ENCODE measurements around the gene SSU72.

Gene SSU72

DNA sequence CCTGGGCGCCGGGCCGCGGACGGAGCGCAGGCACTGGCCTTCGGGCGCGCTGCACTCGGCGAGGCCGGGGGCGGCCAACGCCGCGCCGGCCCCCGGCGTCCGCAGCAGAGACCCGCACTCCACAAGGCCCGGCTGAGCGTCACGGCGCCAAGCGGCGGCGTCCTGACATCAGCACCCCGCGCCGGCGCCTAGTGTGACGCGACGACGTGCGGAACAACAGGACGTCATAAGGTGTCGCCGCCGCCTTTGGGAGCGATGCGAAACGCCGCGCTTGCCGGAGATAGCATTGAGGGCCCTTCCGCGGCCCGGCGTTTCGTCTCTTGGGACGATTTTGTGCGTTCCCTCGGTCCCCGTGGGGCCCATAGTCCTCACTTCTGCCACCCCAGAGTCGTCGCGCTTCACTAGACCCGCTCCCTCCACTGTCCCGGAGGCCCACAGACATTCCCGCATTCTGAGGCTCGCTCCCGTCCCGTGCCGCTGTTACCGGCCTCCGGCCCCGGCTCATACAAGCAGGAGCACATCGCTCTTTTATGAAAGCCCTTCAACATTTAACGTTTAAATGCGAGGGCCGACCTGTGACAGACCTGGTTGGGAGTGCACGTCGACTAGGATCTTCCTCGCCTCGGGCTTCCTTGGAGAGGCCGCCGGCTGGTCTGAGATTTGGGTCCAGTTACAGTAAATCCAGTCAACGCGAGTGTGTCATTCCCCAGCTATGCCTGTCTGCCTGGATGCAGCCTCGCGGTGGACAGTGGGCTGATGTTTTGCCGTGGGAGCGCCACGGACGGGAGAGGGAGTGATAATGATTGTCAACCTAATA lies at the start of gene SSU72:
Gene SSU72 (minus strand): TSS at position 143 of the 817 bp plus-strand sequence. CDS start 306 bp downstream, outside the sequence.
- DNase-seq, result peak; percentile 92 to 94

DNA sequence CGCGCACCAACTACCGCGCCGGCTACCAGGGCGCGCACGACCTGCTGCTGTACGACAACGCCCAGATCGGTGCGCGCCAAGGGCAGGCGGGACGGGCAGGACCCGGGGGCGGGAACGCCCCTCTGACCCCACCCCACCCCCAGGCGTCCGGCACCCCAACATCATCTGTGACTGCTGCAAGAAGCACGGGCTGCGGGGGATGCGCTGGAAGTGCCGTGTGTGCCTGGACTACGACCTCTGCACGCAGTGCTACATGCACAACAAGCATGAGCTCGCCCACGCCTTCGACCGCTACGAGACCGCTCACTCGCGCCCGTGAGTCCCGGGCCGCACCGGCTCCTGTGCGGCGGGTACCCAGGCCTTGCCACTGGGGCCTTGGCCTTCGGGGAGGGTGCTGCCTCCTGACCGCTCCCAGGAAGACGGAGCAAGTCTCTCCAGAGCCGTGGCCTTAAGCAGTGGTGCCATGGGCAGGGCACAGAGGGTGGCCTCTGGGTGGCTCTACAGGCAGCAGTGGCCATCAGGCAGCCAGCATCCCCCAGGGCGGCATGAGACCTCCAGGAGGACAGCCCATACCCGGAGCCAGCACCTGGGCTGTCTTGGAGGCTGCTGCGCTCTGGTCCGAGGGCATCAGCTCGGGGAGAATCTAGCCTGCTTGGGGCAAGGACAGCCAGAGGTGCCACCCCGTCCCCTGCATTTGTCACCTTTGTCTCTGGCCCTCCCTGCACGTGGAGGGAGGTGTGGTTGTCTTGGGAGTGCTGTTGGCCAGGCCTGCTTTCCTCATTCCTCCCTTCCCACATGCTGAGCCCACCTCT lies 49.2 kb upstream of the SSU72 start:
- DNase-seq, result no peak

DNA sequence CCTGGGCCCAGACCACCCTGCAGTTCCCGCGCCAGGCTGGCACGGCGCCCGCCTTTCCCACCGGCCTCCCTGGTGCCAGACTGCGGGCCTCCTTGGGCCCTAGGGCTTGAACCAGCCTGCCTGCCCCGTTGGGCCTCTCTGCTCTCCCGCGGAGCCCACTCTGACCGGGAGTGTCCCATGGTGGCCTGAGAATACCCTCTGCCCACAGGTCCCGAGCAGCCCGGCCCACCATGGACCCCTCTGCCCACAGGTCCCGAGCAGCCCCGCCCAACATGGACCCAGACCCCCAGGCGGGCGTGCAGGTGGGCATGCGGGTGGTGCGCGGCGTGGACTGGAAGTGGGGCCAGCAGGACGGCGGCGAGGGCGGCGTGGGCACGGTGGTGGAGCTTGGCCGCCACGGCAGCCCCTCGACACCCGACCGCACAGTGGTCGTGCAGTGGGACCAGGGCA lies 48.5 kb upstream of the SSU72 start:
- no peak for DNase-seq

DNA sequence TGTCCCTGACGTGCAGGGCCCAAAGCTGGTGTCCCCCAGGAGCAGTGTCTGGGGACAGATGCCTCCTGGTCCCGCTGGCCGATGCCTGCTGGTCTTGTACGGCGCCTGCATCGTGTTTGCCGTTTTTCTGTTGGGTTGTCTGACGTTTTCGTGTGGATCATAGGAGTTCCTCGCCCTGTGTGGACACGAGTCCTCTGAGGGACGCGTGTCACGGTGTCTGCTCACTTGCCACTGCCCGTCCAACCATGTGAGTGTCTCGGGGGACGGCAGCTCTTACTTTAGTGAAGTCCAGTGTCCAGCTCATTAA lies 48.1 kb upstream of the SSU72 start:
- DNase-seq, result no peak

DNA sequence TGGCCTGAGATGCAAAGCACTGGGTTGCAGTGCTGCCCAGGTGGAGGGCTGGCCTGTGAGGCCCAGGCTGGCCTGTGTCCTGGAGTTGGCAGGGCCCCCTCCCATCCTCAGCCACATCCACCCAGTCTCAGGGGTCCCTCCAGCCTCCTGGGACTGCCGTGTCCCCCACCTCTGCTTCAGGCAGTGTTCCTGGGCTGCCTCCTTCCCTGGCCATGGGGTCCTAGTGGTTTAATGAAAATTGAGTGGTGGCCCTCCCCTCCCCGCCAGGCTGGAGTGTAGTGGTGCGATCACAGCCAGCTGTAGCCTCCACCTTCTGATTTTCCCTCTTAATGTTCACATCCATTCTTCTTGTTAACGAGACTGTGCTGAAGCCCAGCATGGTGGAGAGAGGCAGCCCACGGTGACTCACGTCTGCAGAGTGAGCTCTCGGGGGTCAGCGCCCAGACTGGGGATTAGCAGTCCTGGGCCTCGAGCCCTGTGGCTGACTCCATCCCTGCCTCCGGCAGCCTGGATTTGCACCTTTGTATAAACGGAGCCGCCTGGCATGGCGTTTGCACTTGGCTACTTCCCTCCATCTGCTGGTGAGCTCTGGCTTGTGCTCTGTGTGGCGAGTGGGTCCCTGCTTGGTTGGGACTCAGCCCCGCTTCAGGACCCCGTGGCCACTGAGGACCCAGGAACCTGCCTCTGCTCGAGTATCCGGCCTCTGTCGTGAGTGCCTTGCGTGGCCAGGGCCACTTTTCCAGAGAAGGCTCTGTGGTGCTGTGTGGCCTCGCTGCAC lies 47.5 kb upstream of the SSU72 start:
- no peak for DNase-seq

DNA sequence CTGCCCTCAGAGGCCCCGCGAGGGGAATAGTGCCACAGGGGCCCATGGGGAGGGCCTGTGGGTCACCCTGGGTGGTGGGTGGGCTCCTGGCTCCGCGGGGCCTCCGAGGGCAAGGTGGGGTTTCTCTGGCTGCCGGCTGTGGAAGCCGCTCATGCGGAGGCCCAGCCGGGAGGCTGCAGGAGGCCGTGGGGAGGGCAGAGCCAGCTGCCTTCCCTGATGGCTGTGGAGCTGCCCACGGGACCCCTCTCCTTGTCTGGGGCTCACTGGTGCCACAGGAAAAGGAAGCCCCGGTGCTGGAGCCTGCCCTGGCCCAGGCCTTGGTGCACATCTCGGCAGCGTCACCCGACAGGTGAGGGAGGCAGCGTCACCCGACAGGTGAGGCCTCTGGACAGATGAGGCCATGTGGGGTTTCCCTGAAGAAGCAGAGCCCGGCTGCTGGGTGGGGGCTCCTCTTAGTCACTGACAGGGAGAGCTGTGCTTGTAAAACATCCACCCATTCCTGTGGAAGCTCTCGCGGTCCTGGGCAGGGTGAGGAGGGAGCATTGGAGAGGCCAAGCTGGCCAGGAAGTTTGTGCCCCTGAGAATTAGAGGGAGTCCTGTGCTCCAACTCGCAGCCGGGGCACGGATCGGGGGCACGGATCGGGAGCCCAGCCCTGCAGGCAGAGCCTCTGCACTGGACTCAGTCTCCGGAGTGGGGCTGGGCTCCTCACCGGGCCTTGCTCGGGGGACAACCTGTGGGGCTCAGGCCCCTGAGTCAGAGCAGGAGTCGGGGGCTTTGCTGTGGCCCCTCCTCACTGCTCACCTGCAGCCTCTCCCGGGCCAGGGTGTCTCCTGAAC lies 46.7 kb upstream of the SSU72 start:
- DNase-seq, result no peak

DNA sequence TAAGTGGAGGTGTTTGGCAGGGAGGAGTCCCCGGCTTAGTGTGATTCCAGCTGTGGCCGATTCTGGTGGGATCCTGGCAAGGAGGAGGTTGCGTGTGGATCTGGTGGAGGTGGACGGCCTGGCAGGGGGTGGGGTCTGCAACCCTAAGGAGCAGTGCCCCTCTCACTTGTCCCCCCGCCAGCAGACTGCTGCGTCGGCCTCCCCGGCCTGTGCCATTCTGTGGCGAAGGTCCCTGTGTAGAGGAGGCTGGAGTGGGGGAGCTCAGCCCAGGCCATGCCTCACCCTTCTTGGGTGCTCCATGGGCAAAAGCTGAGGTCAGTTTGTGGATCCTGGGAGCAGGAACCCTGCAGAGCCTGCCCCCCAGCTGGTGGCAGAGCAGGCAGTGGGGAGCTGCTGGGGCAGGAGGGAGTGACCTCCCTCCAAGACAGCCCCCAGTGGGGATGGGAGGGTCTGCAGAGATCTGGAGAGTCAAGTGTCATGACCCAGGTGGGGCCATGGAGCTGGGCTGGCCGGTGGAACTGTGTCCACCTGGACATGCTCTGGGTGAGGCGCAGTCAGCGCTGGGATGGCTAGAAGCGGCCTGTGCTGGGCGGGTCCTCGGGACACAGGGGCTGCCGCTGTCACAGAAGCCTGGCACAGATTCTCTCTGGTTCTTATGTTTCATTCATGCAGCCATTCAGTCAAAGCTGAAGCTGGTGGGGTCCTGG lies 45.9 kb upstream of the SSU72 start:
- no peak for DNase-seq

DNA sequence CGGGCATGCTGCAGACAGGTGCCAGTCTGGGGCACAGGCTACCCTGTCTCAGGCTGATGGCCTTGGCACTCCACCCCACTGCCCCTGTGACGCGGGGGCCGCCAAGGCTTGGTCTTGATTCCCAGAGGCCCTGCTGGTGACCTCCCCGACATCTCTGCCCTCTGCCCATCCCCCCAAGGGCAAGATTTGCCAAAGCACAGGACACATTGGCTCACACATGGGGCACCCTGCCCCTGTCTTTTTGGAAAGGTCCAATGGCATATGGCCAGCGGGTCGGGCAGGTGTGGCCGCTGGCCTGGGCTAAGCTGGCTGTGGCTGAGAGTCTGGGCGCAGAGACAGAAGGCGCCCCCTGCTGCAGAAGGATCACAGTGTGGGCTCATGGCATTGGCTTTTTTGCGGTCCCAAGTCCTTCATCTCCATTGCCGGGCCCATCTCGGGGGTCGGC lies 45.3 kb upstream of the SSU72 start:
- no peak for DNase-seq

DNA sequence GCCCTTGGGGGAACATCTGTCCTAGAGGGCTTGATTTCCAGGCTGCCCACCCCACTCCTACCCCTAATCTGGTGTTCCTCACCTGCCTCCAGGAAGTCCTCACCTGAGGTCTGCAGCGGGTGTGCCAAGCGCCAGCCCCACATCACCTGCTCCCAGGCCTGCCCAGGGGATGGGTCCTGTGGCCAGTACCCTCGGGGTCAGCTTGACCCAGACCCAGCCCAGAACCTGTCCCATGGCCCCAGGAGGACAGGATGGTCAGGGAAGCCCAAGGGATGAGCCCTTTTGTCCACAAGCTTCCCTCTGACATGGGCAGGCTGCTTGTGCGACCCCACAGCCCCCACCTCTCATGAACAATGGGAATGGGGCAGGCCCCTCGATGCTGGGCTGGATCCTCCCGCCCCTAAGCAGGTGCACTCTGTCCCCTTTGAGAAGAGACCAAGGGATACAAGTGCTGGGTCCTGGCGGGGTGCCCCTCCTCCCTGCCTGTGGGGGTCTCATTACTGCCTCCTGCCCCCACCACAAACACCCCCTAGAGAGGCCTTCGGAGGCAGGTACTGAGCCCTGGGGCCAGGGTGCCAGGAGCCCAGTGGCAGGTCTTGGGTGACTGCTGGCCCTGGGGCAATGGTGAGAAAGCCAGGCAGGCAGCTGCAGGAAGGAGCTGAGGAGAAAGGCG lies 43.9 kb upstream of the SSU72 start:
- DNase-seq, result no peak

DNA sequence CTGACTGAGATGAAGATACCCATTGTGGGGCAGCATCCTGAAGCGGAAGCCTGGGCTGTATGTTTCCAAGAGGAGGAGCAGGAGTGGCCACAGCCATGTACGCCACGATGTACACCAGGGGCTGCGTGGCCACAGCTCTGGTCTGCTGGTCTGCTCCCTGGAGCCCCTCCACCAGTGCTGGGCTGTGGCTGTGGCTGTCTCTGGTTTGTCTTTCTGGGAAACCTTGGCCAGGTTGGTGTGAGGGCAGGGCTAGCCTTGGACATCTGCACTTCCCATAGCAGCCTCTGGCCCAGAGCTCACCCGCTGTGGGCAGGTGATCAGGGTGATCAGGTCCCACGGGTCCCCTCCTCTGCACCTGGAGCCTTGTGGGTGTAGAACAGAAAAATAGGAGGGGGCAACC lies 43.3 kb upstream of the SSU72 start:
- no peak for DNase-seq

DNA sequence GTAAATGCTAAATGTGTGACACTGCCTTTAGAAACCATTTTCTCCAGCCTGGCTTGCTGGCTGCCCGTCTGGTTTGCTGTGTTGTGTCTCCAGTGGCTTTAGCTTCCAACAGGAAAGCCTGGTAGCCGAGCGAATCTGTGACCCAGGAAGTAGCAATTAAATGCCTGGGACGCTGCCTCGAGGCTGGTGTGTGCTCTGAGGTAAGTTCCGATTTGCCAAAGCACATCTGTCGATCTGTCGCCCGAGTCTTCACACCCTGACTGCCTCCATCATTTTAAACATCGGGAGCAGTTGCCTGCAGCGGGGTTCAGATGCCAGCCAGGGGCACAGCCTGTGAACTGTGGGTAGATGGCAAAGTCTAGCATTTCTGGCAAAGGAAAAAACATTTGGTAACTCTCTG lies 42.9 kb upstream of the SSU72 start:
- DNase-seq, result no peak

DNA sequence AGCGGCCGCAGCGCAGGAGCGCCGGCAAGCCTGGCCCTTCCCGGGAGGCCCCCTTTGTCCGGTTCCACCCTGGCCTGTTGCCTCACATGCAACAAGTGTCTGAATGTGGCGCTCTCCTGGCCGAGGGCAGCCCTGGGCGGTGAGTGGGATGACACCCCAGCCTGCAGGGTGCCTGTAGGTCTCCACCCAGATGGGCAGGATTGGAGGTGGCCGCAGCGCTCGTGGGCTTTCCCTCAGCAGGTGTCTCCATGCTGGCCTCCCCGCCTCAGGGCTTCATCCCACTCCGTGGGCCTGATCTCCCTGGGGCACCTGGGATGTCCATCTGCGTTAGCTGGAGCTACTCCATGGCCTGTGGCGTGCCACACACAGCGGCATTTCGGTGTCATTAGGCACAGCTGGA lies 42.2 kb upstream of the SSU72 start:
- DNase-seq, result no peak

DNA sequence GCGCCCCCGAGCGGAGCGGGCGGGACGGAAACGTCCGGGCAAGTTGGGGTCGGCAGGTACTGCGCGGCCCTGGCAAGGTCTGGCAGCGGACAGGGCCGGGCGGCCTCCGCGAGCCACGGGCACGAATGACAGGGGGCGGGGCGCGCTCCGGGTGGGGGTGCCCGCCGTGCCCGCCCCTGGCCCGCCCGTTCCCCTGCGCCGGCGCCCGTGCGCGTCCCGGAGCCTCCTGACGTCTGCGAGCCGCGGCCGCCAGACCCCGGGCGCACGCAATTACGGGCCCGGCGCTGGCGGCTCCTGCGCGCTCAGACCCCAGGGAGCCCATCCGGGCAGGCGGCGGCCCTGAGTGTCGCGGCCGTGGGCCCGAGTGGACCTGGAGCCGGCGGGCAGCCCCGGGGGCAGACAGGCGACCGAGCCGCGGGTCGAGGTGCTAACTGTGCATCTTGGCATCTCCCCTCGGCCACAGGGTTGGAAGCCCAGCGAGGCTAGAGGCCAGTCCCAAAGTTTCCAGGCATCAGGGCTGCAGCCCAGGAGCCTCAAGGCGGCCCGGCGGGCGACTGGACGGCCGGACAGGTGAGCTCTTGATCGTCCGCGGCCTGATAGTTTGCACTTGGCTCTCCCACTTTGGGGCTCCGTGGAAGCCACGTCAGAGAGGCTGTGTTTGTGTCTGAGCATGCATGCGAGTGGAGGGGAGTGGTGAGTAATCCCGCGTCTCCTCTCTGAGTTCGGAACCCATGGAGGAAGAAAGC lies 41.6 kb upstream of the SSU72 start:
- peak in 1 of 2 donors; percentile 46 for DNase-seq

DNA sequence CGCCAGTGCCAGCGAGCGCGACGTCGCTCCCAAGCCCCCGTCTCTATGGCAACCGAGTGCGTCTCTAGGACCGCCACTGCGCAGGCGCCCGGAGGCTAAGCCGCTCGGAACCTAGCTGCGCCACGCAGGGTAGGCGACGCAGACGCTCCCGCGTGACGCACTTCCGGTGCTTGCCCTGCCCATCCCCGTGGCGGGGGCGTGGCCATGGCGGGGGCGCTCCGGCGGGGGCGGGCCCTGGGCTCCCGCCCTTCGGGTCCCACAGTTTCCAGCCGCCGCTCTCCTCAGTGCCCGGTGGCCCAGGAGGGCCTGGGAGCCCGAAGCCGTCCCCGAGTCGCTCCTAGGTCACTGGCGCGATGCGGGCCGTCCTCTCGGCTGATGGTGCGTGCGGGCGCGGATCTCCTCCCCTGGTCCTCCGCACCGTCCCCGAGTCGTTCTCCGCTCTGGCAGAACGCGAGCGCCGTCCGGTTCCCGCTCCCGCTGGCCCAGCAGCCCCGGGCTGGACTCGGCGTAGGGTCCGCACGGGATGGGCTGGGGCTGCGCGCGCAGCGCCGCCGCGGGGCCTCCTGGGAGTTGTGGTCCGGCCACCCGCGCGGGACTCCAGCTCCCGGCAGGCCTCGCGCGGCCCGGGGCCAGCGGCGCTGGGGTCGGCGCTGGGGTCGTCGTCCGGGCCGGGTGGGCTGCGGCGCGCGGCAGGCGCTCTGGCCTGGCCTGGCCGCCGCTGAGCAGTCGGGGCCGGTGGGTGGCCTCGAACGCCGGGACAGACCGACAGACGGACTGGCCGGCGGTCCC lies 40.8 kb upstream of the SSU72 start, which contains the start of gene MIB2:
Gene MIB2 (plus strand): TSS at position 245 of the 789 bp plus-strand sequence. CDS start 7,953 bp downstream, outside the sequence.
- peak; percentile 97 to 98 for DNase-seq

DNA sequence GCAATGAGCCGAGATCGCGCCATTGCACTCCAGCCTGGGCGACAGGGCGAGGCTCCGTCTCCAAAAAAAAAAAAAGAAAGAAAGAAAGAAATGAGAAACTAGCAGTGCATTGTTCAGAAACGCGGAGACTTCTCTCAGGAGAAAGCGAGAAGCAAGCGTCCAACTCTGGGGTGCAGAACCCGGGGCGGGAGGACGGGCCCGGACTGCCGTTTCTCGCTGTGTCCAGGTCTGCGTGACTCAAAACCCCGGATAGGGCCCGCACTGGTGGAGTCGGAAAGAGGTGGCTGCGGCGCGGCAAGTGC lies 40.2 kb upstream of the SSU72 start:
- DNase-seq, result no peak

DNA sequence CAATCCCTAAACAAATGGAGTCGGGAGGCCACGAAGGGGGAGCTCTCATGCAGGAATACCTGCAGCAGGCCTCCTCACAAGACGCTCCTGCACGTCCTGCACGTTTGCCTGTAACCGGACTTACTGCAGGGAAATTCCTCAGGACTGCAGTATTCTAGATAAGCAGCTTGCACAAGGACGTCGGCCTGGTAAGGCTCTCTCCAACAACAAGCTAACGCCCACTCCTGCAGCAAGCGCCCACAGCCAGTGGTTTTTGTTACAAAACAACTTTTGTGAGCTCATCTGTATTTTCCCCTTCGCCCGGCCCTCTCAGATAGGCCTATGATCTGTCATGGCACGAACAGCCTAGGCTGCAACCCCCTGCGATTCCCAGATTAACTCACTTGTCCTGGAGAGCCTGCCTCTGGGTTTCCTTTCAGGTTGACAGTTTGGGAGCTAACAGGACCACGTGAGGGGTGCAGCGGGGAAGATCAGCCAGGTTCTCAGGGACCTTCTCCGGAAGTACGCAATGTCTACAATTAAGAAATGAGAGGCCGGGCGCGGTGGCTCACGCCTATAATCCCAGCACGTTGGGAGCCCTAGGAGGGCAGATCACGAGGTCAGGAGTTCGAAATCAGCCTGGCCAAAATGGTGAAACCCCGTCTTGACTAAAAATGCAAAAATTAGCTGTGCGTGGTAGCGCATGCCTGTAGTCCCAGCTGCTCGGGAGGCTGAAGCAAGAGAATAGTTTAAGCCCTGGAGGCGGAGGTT lies 39.7 kb upstream of the SSU72 start:
- DNase-seq, result peak; percentile 63 to 70

DNA sequence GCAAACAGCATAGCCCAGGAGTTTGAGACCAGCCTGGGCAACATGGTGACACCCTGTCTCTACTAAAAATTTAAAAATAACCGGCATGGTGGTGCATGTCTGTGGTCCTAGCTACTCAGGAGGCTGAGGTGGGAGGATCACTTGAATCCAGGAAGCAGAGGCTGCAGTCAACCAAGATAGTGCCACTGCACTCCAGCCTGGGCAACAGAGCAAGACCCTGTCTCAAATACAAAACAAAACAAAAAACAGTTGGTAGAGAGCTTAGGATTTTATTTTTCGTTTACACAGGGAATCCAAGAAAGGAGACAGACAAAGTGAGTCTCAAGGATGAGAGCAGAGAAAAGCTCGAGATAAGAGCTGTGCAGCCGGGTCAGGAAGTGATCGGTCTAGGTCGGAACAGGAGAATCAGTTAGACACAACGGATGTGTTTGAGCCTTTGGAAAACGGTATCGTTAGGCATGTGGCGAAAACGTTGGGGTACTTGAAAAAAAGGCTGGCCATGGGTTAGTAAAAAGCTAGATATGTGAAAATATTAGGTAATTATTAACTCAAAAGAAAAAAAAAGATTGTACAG lies 38.9 kb upstream of the SSU72 start:
- DNase-seq, result no peak

DNA sequence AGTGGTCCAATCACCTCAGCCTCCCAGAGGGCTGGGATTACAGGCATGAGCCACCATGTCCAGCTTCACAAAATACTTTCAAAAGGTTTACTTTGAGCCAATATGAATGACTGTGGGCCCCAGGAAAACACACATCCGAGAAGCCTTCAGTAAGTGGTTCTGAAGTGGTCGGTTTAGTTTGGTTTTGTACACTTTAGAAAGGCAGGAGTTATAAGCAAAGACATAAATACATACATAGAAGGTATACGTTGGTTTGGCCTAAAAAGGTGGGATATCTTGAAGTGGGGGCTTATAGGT lies 37.4 kb upstream of the SSU72 start:
- DNase-seq, result no peak

DNA sequence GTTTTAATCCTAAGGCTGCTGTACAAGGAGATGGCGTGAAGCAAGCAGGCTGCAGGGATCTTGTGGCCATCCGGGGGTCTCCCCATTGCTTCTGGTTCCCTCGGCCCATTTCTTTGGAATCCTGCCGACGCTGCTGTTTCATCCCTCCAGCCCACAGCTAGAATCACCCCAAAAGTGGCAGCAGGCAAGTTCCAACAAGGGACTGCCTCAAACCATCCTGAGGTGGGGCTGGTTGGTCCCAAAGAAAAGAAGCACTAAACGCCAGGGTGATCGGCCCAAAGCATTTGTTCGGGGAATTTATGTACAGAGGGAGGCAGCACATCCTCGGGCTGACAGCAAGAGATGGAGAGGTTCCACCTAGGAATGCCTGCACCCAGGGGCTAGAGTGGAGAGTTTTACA lies 36.1 kb upstream of the SSU72 start:
- no peak for DNase-seq
